Pancreas (tissue), 10 donors: Measurements from ENCODE around the gene RAB6C. TPM values are rescaled to one million over a fixed set of nuclear protein-coding genes. Genes with fewer than 3 reads are reported as not detected.
A peak's percentile ranks its signal among the peaks of the same experiment; 100 is the strongest.
"Not testable (repeated sequence)": the region's sequence is repeated elsewhere in the genome, so short reads cannot be mapped to it uniquely, and the experiment has no call there.

Experiments used
- ATAC-seq, 4 donors: fragments of 200-7000 bp; cut with Tn5 transposase; one replicate each; pipeline versions ENCODE4 v1.8.0 to v1.9.1; 2020; ENCODE audit warnings: mild to moderate bottlenecking in 4 of 4, moderate library complexity in 4 of 4
- DNase-seq, 6 donors: peaks; one replicate each; pipeline ENCODE4 v3.0.0-alpha.2; 2020
- FAIRE-seq: peaks from 2 replicates; lab custom pipeline; 2012; peaks lifted over from hg19 to GRCh38; lab: Jason Lieb, UNC
- H3K27ac ChIP-seq, 4 donors: fragments of 200-600 bp; sonication (generic); 1 replicate in 3 of 4; 2 replicates in 1 of 4; pipeline versions ENCODE4 v1.5.0 to v1.8.0; 2020
- H3K27me3 ChIP-seq, 4 donors: fragments of 200-600 bp; one replicate each; pipeline ENCODE4 v1.8.0; 2021
- H3K36me3 ChIP-seq, 3 donors: fragments of 200-600 bp; sonication (generic) in 1 of 3; one replicate each; pipeline versions ENCODE4 v1.5.0 to v1.8.0; 2020 to 2021
- H3K4me1 ChIP-seq, 3 donors: fragments of 200-600 bp; one replicate each; pipeline ENCODE4 v1.8.0; 2021
- H3K4me3 ChIP-seq, 4 donors: fragments of 200-600 bp; sonication (generic) in 2 of 4; one replicate each; pipeline versions ENCODE4 v1.5.0 to v1.8.0; 2020 to 2021
- H3K9me3 ChIP-seq, 4 donors: fragments of 200-600 bp; one replicate each; pipeline ENCODE4 v1.8.0; 2021
- CTCF ChIP-seq, 4 donors: fragments of 200-600 bp; sonication (generic) in 3 of 4; IDR thresholded peaks; one replicate each; pipeline versions ENCODE4 v1.5.0 to v1.8.0; 2021; ENCODE audit warnings: antibody characterized with exemption in 4 of 4
- WGBS, 2 donors: extraction: QIAGEN DNeasy Blood & Tissue Kit; methylation state at CpG; one replicate each; pipeline ENCODE4 v1.1.7; 2013; 5-methylcytosine and 5-hydroxymethylcytosine counted together
- intact Hi-C, 3 donors: fragments of 100-400 bp; cut with DNase I; formaldehyde crosslinking; loops; one replicate each; pipeline versions ENCODE4 v1.11.1 to v1.14.2; 2022
- polyA plus RNA-seq, 2 donors: library from polyadenylated mRNA; stranded (reverse); fragments of 200-250 nt; gene quantifications; one replicate each; pipeline ENCODE4 v1.2.3, GENCODE V29; 2013
- total RNA-seq, 6 donors: library from RNA; stranded (reverse); fragmentation: NEBNext Ultra II Directional in 4 of 6; extraction: Animal tissue kit (Norgen Biotek cat#: 25700) in 4 of 6; gene quantifications; one replicate each; pipeline versions ENCODE4 v1.2.1 to v1.2.4, GENCODE V29; 2021 to 2023
- donor health status: healthy with polysubstance abuse.
- donor health status: DM: no; HTN: no; CAD: no; lungs with moderate emphysema.
- donor health status: DM: no; HTN: no; CAD: no.
- donor health status: control.
- donor health status: control.
- donor health status: Bipolar disorder and iron deficiency.
- donor health status: DM: yes; HTN: yes; CAD: no.
- donor health status: DM: no; HTN: no; CAD: no.
- donor health status: DM: no; HTN: no; CAD: no.
- donor health status: DM: yes; HTN: yes; CAD: no.

RAB6C gene
- total RNA-seq (under 1 TPM in 1 of 6 donors, not detected in 5; 0.09 TPM), polyA plus RNA-seq (under 1 TPM in 1 of 2 donors, not detected in 1; 0.12 TPM)

DNA sequence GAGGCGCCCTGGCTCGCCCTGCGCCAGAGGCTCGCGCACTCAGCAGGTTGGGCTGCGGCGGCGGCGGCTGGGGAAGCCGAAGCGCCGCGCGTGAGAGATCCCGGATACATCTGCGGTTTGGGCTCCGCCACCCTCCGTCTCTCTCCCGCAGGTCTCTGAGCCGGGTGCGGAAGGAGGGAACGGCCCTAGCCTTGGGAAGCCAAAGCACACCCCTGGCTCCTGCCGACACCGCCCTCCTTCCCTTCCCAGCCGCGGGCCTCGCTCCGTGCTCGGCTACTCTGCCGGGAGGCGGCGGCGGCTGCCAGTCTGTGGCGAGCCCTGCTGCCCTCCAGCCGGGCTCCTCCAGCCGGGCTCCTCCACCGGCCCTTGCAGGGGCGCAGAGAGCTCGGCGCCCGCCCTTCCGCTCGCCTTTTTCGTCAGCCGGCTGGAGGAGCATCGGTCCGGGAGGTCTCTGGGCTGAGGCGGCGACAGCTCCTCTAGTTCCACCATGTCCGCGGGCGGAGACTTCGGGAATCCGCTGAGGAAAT, at the start of gene RAB6C:
Gene RAB6C (plus strand): TSS at position 38 of the 527 bp plus-strand sequence. CDS start 450 bp downstream, at position 488.
- Histone ChIP-seq H3K27me3 (peaks cover 0 to 23% (median 4%) of the 10 kb centered on the region in 4 donors), H3K4me3 (peak within 1 kb of the TSS in 2 of 4 donors; percentile 34 to 52)
- H3K36me3 ChIP-seq, intact Hi-C loops, FAIRE-seq, H3K27ac ChIP-seq, H3K9me3 ChIP-seq, H3K4me1 ChIP-seq: not testable (repeated sequence)
- DNase-seq (peak; percentile 8 to 78 (median 32)), ATAC-seq (peak; percentile 77 to 93 (median 90))
- 2 to 3% methylated on average over 40 to 54 of the region's 54 CpGs for WGBS, 2 donors

DNA sequence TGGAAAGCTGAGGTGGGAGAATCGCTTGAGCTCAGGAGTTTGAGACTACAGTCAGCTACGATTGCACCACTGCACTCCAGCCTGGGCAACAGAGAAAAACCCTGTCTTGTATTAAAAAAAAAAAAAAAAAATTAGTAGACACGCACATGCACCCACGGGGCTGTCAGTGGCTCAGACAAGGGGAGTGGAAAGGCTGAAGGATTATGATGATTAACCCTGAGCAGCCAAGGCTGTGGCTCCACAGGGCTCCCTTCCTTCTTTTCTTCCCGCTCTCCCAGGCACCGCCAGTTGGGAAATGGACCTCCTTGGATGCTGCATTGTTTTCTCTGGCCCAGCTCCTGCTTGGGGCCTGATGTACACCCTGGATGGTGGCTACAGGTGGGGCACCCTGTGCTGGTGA, 49.0 kb upstream of the RAB6C start:
- no peak for DNase-seq
- Histone ChIP-seq H3K27ac (no peak overlapping the region), H3K4me1 (no peaks in the 10 kb centered on the region), H3K9me3 (no peaks in the 10 kb centered on the region), H3K4me3 (no peak overlapping the region), H3K36me3 (no peaks in the 10 kb centered on the region), H3K27me3 (no peaks in the 10 kb centered on the region)
- no peak for ATAC-seq
- no peak for FAIRE-seq
- 59 to 63% methylated on average over 6 of the region's 6 CpGs for WGBS, 2 donors
- intact Hi-C loops = no loop called here
- no peak for TF ChIP-seq CTCF (IDR thresholded peaks at IDR 0.05)

DNA sequence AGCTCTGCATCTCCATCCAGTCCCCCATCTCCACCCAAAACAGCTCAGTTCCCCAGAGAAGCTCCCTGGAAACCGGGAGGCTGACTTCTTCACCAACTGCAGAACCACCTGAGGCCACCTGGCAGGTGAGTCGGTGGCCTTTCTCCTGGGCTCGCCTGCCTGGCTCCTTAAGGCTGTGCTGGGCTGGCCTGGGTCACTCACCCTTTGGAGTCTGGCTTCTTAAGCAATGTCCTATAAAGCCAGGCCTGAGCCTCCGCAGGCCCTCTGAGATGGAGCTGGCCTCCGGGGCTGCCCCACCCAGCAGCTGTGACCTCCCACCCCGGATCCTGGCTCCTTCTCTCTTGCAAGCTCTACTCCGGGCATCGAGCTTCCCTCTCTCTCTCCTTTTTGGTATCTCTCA, 46.1 kb upstream of the RAB6C start:
- H3K27me3 ChIP-seq, H3K9me3 ChIP-seq, FAIRE-seq, H3K36me3 ChIP-seq, ATAC-seq, H3K4me1 ChIP-seq, H3K4me3 ChIP-seq, intact Hi-C loops, H3K27ac ChIP-seq, DNase-seq: not testable (repeated sequence)
- WGBS, 2 donors = 35 to 58% methylated on average over 7 to 8 of the region's 8 CpGs

DNA sequence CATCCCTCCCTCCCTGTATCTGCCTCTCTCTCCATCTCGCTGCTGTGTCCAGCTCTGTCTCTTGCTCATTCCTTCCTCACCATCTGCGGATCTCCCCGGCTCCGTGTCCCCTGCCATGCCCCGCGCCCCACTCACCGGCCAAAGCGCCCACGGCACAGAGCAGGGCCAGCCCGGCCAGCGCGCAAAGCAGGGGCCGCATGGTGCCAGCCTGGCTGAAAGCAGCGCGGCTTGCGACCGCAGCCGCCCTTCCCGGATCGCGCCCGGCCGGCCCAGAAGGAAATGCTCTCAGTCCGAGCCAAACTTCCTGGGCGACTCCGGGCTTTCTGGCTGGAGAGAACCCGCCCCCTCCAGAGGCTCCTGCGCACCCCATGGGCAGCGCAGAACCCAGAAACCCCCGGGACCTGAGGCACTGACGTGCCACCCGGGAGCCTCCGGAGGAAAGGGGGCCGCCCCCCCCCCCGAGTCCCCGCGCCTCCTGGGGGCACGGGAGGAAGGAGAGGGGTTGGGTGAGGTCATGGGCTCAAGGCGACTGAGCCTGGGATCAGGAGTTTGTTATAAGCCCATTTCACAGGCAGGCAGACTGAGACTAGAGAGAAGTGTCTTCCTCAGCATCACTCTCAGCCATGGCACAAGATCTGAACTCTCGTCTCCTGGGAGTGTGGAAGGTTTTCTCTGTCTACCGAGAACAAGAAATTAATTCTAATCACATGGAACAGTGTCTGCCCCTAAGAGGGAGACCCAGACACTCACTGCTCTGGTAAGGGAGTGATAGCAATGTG, 45.2 kb upstream of the RAB6C start:
- H3K4me1 ChIP-seq = no peaks in the 10 kb centered on the region
- no peak overlapping the region for H3K4me3 ChIP-seq
- no peak for FAIRE-seq
- no peaks in the 10 kb centered on the region for H3K27me3 ChIP-seq
- H3K9me3 ChIP-seq = no peaks in the 10 kb centered on the region
- DNase-seq = no peak
- H3K36me3 ChIP-seq = no peaks in the 10 kb centered on the region
- intact Hi-C loops = no loop called here
- WGBS, 2 donors = 4 to 5% methylated on average over 30 to 41 of the region's 41 CpGs
- no peak for TF ChIP-seq CTCF (IDR thresholded peaks at IDR 0.05)
- ATAC-seq = no peak
- no peak overlapping the region for H3K27ac ChIP-seq

DNA sequence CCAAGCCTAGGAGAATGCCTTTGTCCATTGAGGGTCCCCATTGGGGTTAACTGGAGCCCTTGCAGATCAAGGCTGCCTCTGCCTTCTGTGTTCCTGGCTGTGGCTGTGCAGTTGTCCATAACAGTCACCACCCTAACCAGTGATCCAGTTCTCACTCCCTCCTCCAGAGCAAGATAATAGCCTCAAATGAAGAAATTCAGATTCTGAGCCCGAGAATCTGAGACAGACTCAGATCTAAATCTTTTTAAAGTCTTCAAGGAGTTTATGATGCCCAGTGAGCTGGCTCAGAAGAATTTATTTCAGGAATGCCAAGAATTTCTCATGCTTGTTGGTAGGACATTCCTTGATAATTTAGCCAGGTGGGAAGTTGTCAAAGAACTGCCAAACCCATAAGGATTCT, 44.3 kb upstream of the RAB6C start:
- DNase-seq (no peak), FAIRE-seq (no peak), ATAC-seq (no peak)
- Histone ChIP-seq H3K4me3 (no peak overlapping the region), H3K27ac (no peak overlapping the region), H3K9me3 (no peaks in the 10 kb centered on the region), H3K36me3 (no peaks in the 10 kb centered on the region), H3K4me1 (no peaks in the 10 kb centered on the region), H3K27me3 (no peaks in the 10 kb centered on the region)
- TF ChIP-seq CTCF (IDR thresholded peaks at IDR 0.05) = no peak
- intact Hi-C loops = no loop called here
- WGBS, 2 donors = 39 to 52% methylated on average over 1 of the region's 1 CpG
